HG03521 (cell line): ENCODE data around the gene OR3A1.
"Not testable (repeated sequence)": the region's sequence is repeated elsewhere in the genome, so short reads cannot be mapped to it uniquely, and the experiment has no call there.

Source experiments
- ATAC-seq: cut with Tn5 transposase; IDR thresholded peaks from one replicate; pipeline ENCODE4 v1.9.1; 2021; ENCODE audit warnings: mild to moderate bottlenecking, moderate library complexity; ENCODE audit not compliant: unreplicated experiment

The OR3A1 gene, protein sequence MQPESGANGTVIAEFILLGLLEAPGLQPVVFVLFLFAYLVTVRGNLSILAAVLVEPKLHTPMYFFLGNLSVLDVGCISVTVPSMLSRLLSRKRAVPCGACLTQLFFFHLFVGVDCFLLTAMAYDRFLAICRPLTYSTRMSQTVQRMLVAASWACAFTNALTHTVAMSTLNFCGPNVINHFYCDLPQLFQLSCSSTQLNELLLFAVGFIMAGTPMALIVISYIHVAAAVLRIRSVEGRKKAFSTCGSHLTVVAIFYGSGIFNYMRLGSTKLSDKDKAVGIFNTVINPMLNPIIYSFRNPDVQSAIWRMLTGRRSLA

DNA sequence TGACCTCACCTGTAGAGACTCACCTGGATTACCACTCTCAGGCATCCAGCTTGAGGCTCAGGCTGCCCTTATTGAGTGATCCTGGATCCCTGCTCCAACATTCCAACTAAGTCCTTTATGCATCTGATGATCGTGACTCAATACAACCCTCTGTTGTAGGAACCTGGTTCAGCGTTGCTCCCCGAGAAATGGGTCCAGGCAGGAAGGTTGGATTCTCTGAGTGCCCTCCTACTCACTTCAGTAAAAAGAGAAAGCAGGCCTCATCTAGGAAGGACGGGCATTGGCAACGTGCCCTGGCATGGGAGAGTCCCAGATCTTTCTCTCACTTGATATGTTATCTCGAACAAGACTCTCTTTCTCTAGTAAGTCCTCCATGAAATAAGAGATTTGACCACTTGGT lies at the start of gene OR3A1:
Gene OR3A1, minus strand, starts transcription at position 101 of the 400 bp plus-strand sequence. CDS start 5,778 bp downstream, outside the sequence.
- no peak for ATAC-seq

DNA sequence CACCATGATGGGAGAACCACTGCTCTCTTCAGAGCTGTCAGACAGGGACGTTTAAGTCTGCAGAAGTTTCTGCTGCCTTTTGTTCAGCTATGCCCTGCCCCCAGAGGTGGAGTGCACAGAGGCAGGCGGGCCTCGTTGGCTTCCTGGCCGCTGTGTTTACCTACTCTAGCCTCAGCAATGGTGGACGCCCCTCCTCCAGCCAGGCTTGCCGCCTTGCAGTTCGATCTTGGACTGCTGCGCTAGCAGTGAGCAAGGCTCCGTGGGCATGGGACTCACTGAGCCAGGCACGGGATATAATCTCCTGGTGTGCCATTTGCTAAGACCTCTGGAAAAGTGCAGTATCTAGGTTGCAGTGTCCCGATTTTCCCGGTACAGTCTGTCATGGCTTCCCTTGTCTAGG lies 44.6 kb upstream of the OR3A1 start:
- ATAC-seq = not testable (repeated sequence)

DNA sequence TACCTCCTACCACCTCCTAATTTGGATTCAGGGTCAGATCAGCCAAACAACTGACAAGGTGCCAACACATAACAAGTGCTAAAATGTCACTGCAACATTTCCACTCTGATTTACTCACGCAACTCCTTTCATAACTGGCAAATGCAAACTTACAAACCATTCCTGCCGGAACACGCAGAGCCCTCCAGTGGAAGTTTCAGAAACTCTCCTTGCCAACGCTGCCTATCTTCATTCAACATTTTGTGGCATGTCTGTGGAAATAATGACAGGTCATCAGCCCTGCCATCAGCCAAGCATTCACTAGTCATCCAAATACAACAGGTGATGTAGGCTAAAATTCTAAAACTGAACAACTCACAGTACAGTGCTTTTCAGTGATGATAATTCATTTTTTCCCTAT lies 37.7 kb upstream of the OR3A1 start:
- ATAC-seq = no peak

DNA sequence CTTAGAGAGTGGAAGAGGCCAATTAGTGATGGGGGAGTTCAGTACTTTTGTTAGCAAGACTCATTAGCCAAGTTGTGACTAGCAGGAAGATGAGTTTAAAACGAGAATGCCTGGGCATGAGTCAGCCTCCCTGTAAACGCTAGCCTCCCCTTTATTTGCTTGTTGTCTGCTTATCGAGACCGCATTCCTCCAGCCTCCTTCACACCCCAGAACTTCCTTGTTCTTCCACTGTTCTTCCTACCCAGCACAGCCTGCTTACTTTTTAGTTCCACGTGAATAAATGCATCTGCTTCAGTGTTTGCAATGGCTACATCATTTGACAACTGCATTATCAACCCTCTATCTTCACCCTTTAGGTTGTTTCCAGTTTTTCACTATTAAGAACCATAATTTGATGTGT lies 20.2 kb upstream of the OR3A1 start:
- no peak for ATAC-seq

DNA sequence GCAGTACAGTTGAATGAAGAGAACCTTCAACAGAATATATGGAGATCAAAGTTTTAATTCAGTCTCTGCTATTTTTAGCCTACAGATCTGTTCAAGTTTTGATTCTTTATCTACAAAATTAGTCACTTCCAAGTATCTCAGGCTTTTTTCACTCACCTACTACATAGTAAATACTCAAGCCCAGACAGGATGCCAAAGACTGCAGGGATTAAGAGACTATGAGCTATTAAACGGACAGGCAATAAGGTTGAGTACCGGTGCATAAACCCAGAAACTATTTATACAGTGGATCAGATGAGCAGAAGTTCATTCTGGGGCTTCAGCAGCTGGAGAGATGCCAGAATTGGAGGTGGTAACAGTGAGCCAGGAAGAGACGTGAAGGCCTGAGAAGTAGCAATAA lies 18.7 kb upstream of the OR3A1 start:
- no peak for ATAC-seq

DNA sequence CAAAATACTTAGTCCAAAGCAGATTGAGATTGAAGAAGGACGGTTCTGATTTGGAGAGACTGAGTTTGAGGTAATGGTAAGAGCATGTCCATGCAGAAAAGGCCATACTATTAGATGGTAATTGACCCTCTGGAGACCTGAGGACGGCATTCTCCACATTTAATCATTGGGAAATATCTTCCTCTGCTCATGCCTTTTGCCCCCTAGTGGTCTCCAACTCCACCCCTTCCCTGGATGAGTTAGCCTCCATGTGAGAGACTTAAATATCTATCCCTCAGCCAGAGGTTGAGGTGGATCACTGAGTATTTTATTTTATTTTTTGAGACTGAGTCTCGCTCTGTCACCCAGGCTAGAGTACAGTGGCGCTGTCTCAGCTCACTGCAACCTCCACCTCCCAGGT lies 10.4 kb upstream of the OR3A1 start:
- no peak for ATAC-seq

DNA sequence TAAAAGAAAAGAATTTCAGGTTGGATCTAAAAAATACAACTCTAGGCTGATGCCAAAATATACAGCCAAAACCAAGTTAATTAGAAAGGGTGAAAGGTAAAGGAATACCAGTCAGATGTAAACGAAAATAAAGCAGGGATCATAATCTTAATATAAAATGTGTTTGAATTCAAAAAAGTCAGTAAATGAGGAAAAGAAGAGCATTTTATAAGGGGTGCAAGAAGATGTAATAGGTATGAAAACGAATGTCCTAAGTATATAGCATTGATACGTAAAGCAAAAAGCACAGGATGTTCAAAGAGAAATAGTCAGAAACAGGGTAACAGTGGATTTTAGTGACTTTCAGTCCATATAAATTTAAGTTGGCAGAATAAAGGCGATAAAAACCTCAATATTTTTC lies 2.5 kb downstream of the OR3A1 start:
- ATAC-seq = no peak

DNA sequence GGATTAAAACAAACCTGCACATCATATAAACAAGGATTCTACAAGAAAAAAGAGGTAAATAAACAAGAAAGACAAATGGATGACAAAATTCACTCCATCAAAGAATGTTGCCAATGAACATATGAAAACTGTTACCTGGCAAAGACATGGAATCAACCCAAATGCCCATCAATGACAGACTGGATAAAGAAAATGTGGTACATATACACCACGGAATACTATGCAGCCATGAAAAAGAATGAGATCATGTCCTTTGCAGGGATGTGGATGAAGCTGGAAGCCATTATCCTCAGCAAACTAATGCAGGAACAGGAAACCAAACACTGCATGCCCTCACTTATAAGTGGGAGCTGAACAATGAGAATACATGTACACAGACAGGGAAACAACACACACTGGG lies 4.6 kb downstream of the OR3A1 start:
- not testable (repeated sequence) for ATAC-seq

DNA sequence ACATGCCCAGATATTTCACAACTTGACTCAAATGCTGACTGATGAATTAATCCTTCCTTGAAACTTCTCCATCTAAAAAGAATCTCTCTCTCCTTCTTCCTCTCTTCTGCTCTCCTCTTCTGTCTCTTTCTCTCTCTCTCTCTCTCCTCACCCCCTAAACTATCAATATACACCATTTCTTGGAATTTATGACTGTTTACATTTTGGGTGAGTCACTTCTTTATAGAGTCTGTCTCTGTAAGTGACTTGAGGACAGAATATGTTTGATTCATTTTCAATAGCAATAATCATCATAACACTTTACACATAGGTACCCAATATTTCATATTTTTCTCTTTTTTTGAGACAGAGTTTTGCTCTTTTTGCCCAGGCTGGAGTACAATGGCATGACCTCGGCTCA lies 15.3 kb downstream of the OR3A1 start:
- ATAC-seq = no peak

DNA sequence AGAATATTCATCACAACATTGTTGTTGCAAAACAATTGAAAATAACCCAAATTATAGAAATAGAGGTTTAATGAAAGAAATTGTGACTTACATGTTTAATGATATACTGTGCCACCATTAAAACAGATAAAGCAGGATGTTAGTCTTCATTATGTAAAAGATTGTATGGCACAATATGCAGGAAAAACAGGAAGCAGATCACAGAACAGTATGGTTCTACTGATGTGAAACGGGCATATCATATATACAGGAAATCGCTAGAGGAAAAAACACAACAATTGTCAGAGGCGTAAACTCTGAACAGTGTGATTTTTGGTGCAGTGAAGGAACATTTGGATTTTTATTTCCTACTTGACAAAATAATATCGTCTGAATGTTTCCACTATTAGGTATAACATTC lies 22.0 kb downstream of the OR3A1 start:
- ATAC-seq = no peak

DNA sequence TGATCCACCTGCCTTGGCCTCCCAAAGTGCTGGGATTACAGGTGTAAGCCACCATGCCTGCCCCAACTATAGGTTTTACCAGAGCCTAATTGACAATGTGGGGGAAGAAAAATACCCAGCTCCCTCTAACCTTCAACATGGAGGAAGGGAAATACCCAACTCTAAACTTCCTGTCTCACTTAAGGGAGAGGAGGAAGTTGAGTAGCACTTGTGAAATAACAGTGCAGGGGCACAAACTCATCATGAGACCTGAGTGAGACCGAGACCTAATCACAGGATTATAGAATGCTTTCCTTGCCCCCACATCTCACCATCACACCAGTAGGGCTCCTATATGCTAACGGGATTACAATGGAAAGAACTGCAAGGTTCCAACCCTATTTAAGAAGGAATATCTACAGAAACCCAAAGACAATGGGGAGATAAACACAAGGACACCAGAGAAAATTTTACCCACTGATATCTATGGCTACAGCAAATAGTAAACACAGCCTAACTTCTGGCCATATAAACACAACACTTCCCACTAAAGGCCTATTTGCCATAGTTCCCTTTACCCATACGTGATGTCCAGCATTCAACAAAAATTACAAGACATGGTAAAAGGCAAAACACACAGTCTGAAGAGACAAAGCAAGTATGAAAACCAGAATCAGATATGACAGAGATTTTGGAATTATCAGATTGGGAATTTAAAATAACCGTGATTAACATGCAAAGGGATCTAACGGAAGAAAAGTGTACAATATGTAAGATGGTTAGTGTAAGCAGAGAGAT lies 26.9 kb downstream of the OR3A1 start:
- no peak for ATAC-seq

DNA sequence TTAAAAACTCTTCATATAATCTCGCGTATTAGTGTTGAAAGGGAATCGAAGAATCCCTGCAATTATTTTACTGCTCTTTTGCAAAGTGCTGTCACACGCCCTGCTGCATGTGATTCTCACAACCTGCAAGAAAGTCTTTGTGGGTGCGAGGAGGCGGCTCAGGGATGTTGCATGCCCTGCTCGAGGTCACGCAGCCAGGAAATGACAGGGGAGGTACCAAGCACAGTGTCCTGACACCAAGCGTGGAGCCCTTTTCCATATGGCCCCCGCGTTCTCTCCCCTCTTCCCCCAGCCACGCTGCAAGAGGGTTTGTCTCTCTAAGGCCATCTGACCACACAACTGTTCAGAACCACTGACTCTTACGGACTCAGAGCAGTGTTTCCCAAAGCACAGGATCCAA lies 37.6 kb downstream of the OR3A1 start:
- no peak for ATAC-seq

DNA sequence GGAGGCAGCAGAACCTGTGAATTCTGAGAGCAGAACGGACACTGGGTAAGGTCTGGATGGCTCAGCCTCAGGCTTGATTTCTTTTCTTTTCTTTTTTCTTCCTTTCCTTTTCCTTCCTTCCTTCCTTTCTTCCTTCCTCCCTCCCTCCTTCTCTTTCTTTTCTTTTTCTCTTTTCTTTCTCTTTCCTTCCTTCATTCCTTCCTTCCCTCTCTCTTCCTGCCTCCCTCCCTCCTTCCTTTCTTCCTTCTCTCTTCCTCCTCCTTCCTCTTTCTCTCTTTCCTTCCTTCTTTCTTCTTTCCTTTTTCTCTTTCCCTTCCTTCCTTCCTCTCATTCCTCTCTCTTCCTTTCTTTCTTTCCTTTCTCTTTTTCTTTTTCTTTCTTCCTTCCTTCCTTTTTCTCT lies 38.0 kb downstream of the OR3A1 start:
- no peak for ATAC-seq

DNA sequence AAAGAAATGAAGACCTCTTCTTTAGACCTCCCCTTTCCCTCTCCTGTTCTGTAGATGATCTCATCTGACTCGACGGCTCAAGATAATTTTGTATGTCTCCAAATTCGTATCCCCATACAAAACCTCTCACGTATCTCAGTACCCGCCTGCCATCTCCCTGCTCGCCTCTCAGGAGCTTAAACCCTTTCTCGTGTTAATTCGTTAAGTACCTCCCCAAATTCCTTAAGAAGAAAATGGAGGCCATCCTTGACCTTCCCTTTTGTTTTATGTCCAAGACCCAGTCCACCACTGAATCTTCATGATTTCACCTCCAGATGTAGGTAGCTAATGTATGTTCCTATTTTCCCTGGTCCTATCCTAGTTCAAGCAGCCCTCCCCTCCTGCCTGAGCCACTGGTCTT lies 41.6 kb downstream of the OR3A1 start:
- no peak for ATAC-seq

DNA sequence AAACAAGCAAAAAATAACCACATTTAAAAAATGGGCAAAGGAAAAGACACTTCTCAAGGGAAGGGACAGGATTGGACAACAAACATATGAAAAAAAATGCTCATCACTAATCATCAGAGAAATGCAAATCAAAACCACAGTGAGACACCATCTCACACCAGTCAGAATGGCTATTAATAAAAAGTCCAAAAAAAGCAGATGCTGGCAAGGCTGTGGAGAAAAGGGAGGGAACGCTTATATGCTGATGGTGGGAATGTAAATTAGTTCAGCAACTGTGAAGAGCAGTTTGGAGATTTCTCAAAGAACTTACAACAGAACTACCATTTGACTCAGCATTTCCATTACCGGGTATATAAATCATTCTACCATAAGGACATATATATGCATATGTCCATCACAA lies 49.1 kb downstream of the OR3A1 start:
- ATAC-seq = not testable (repeated sequence)

DNA sequence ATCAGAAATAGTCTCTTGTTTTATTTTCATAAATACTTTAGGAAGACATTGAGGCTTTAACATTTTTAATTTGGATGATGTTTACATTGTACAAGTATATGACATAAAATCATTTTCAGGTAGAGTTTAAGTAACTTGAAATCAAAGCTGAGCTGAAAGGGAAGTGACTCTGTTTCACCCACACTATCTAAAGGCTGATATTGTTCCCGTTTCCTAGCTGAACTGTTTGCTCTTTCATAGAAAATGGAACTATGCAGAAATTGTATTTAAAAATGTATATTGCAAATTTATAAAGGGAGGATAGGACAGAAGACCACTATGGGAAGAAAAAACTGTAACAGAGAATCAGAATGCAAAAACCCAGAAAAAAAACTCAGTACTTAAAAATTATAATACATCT lies 53.3 kb downstream of the OR3A1 start:
- ATAC-seq = not testable (repeated sequence)

DNA sequence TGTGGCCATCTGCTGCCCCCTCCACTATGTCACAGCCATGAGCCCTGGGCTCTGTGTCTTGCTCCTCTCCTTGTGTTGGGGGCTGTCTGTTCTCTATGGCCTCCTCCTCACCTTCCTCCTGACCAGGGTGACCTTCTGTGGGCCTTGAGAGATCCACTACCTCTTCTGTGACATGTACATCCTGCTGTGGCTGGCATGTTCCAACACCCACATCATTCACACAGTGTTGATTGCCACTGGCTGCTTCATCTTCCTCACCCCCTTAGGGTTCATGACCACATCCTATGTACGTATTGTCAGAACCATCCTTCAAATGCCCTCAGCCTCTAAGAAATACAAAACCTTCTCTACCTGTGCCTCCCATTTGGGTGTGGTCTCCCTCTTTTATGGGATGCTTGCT lies 57.1 kb downstream of the OR3A1 start:
- ATAC-seq = not testable (repeated sequence)
